ENCODE data around the gene GALE. TPM values are rescaled to one million over a fixed set of nuclear protein-coding genes. Genes with fewer than 3 reads are reported as not detected.

GALE gene
- total and polyA plus RNA-seq, 2 of the 13 experiments (the other 11 are each of a cell fraction or from before 2014, with no cell fraction given) = 85.2 to 88.4 TPM

- TF ChIP-seq ZNF740 (CRISPR knock-in tag; IDR thresholded peaks at IDR 0.05) = 0 out of 2 replicates have a peak, but pooled peaks have one; percentile 19
- peak; percentile 64 for TF ChIP-seq ZFY (CRISPR knock-in tag; IDR thresholded peaks at IDR 0.05)
- no peak for TF ChIP-seq SCMH1 (CRISPR knock-in tag; IDR thresholded peaks at IDR 0.05; ENCODE audit: borderline replicate concordance)
- TF ChIP-seq, protein P1, sequence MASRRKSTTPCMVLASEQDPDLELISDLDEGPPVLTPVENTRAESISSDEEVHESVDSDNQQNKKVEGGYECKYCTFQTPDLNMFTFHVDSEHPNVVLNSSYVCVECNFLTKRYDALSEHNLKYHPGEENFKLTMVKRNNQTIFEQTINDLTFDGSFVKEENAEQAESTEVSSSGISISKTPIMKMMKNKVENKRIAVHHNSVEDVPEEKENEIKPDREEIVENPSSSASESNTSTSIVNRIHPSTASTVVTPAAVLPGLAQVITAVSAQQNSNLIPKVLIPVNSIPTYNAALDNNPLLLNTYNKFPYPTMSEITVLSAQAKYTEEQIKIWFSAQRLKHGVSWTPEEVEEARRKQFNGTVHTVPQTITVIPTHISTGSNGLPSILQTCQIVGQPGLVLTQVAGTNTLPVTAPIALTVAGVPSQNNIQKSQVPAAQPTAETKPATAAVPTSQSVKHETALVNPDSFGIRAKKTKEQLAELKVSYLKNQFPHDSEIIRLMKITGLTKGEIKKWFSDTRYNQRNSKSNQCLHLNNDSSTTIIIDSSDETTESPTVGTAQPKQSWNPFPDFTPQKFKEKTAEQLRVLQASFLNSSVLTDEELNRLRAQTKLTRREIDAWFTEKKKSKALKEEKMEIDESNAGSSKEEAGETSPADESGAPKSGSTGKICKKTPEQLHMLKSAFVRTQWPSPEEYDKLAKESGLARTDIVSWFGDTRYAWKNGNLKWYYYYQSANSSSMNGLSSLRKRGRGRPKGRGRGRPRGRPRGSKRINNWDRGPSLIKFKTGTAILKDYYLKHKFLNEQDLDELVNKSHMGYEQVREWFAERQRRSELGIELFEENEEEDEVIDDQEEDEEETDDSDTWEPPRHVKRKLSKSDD (CRISPR knock-in tag; IDR thresholded peaks at IDR 0.05; ENCODE audit: low read depth) = no peak
- TF ChIP-seq, protein P2, sequence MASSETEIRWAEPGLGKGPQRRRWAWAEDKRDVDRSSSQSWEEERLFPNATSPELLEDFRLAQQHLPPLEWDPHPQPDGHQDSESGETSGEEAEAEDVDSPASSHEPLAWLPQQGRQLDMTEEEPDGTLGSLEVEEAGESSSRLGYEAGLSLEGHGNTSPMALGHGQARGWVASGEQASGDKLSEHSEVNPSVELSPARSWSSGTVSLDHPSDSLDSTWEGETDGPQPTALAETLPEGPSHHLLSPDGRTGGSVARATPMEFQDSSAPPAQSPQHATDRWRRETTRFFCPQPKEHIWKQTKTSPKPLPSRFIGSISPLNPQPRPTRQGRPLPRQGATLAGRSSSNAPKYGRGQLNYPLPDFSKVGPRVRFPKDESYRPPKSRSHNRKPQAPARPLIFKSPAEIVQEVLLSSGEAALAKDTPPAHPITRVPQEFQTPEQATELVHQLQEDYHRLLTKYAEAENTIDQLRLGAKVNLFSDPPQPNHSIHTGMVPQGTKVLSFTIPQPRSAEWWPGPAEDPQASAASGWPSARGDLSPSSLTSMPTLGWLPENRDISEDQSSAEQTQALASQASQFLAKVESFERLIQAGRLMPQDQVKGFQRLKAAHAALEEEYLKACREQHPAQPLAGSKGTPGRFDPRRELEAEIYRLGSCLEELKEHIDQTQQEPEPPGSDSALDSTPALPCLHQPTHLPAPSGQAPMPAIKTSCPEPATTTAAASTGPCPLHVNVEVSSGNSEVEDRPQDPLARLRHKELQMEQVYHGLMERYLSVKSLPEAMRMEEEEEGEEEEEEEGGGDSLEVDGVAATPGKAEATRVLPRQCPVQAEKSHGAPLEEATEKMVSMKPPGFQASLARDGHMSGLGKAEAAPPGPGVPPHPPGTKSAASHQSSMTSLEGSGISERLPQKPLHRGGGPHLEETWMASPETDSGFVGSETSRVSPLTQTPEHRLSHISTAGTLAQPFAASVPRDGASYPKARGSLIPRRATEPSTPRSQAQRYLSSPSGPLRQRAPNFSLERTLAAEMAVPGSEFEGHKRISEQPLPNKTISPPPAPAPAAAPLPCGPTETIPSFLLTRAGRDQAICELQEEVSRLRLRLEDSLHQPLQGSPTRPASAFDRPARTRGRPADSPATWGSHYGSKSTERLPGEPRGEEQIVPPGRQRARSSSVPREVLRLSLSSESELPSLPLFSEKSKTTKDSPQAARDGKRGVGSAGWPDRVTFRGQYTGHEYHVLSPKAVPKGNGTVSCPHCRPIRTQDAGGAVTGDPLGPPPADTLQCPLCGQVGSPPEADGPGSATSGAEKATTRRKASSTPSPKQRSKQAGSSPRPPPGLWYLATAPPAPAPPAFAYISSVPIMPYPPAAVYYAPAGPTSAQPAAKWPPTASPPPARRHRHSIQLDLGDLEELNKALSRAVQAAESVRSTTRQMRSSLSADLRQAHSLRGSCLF (CRISPR knock-in tag; IDR thresholded peaks at IDR 0.05; ENCODE audit: borderline replicate concordance) = no peak
- peak; percentile 76 for TF ChIP-seq HOXA3 (CRISPR knock-in tag; IDR thresholded peaks at IDR 0.05)
- TF ChIP-seq, protein P3, sequence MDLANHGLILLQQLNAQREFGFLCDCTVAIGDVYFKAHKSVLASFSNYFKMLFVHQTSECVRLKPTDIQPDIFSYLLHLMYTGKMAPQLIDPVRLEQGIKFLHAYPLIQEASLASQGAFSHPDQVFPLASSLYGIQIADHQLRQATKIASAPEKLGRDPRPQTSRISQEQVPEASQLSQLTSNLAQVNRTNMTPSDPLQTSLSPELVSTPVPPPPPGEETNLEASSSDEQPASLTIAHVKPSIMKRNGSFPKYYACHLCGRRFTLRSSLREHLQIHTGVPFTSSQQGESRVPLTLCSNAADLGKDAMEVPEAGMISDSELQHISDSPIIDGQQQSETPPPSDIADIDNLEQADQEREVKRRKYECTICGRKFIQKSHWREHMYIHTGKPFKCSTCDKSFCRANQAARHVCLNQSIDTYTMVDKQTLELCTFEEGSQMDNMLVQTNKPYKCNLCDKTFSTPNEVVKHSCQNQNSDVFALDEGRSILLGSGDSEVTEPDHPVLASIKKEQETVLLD (CRISPR knock-in tag; IDR thresholded peaks at IDR 0.05; ENCODE audit: low read depth) = peak; percentile 66
- TF ChIP-seq ZNF160 (CRISPR knock-in tag; IDR thresholded peaks at IDR 0.05) = peak; percentile 75; the same call in 1 of the 2 replicates
- TF ChIP-seq, protein P4, sequence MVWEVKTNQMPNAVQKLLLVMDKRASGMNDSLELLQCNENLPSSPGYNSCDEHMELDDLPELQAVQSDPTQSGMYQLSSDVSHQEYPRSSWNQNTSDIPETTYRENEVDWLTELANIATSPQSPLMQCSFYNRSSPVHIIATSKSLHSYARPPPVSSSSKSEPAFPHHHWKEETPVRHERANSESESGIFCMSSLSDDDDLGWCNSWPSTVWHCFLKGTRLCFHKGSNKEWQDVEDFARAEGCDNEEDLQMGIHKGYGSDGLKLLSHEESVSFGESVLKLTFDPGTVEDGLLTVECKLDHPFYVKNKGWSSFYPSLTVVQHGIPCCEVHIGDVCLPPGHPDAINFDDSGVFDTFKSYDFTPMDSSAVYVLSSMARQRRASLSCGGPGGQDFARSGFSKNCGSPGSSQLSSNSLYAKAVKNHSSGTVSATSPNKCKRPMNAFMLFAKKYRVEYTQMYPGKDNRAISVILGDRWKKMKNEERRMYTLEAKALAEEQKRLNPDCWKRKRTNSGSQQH (CRISPR knock-in tag; IDR thresholded peaks at IDR 0.05; ENCODE audit: low read depth) = no peak; the same call in 1 of the 2 replicates
- no peak; the same call in 1 of the 2 replicates for TF ChIP-seq ZFP90 (CRISPR knock-in tag; IDR thresholded peaks at IDR 0.05; ENCODE audit: borderline replicate concordance)
- TF ChIP-seq YY1 (IDR thresholded peaks at IDR 0.05; ENCODE audit: insufficient read depth, insufficient replicate concordance, low read depth, low read length) = peak; percentile 63
- no peak for TF ChIP-seq NR1H2 (CRISPR knock-in tag; IDR thresholded peaks at IDR 0.05; ENCODE audit: borderline replicate concordance, low read depth)
- TF ChIP-seq NFRKB (IDR thresholded peaks at IDR 0.05) = no peak
- TF ChIP-seq IRF9 (CRISPR knock-in tag; IDR thresholded peaks at IDR 0.05; ENCODE audit: borderline replicate concordance) = peak; percentile 21; the same call in 1 of the 2 replicates
- 0 out of 2 replicates have a peak, but pooled peaks have one; percentile 54 for TF ChIP-seq ZC3H13 (CRISPR knock-in tag; IDR thresholded peaks at IDR 0.05)
These were observed at the start of gene GALE (continued) for GRCh38 chr1:23800400-23801337.
